GM12878 (cell line): ENCODE data around the gene ATF6B. TPM values are rescaled to one million over a fixed set of nuclear protein-coding genes. Genes with fewer than 3 reads are reported as not detected.

ENCODE experiments used
- ATAC-seq: fragments of 200-7000 bp; cut with Tn5 transposase; 3 replicates; pipeline ENCODE4 v1.9.1; 2020; ENCODE audit warnings: mild to moderate bottlenecking, moderate library complexity
- BruUV-seq: library from RNA; stranded (reverse); fragments of 400-500 nt; replicated peaks from 2 replicates; lab custom pipeline; 2021; lab: Mats Ljungman, UMichigan
- CTCF ChIA-PET: fragments of 300-600 bp; sonication (Branson Sonifier 250); formaldehyde crosslinking; extraction: SDS; loops from one replicate; lab custom pipeline; 2021; ENCODE audit warnings: inconsistent platforms; lab: Yijun Ruan, JAX
- POLR2A ChIA-PET: fragments of 350-600 bp; formaldehyde crosslinking; extraction: SDS; loops from one replicate; lab custom pipeline; 2021; ENCODE audit warnings: inconsistent platforms; lab: Charles Lee
- RAD21 ChIA-PET: fragments of 300-600 bp; sonication (Branson Sonifier 250); formaldehyde crosslinking; loops from one replicate; lab custom pipeline; 2023; ENCODE audit warnings: antibody characterized with exemption; ENCODE audit not compliant: unreplicated experiment; lab: Charles Lee
- SMC1A ChIA-PET: fragments of 300-600 bp; sonication (Branson Sonifier 250); formaldehyde crosslinking; loops from one replicate; lab custom pipeline; 2023; ENCODE audit not compliant: unreplicated experiment, uncharacterized antibody; lab: Charles Lee
- DNase-seq: peaks from one replicate; pipeline ENCODE4 v3.0.0-alpha.2; 2011; ENCODE audit warnings: low read depth, low spot score
- FAIRE-seq: peaks from 3 replicates; lab custom pipeline; 2011; peaks lifted over from hg19 to GRCh38; lab: Jason Lieb, UNC
- H2AFZ ChIP-seq: 2 replicates; pipeline ENCODE4 v1.6.0; 2011; ENCODE audit warnings: low read depth, low read length, control low read depth; ENCODE audit not compliant: control insufficient read depth
- H3K27ac ChIP-seq: 2 replicates; pipeline ENCODE4 v1.5.1; 2011; ENCODE audit warnings: control low read depth; ENCODE audit not compliant: control insufficient read depth, insufficient read depth
- H3K27me3 ChIP-seq, 2 experiments: replicated peaks in 1 of 2; 2 replicates each; pipeline versions ENCODE4 v1.6.0 to v1.6.1; 2011; ENCODE audit warnings: low read length in 1 of 2; ENCODE audit not compliant: control insufficient read depth in 2 of 2, insufficient read depth in 2 of 2
- H3K36me3 ChIP-seq, 2 experiments: 2 replicates each; pipeline ENCODE4 v1.5.1; 2011; ENCODE audit warnings: low read length in 1 of 2; ENCODE audit not compliant: control insufficient read depth in 2 of 2, insufficient read depth in 2 of 2
- H3K4me1 ChIP-seq: 2 replicates; pipeline ENCODE4 v1.6.1; 2011; ENCODE audit warnings: mild to moderate bottlenecking, low read length, moderate library complexity, mixed read lengths; ENCODE audit not compliant: control insufficient read depth, insufficient read depth
- H3K4me2 ChIP-seq: 2 replicates; pipeline ENCODE4 v1.6.0; 2011; ENCODE audit warnings: control low read depth; ENCODE audit not compliant: control insufficient read depth, insufficient read depth
- H3K4me3 ChIP-seq: fragments of 200-600 bp; sonication (generic); 2 replicates; pipeline ENCODE4 v1.5.1; 2016
- H3K79me2 ChIP-seq: 2 replicates; pipeline ENCODE4 v1.6.0; 2011; ENCODE audit warnings: low read length; ENCODE audit not compliant: control insufficient read depth, insufficient read depth
- H3K9ac ChIP-seq: 2 replicates; pipeline ENCODE4 v1.8.0; 2011; ENCODE audit warnings: low read length, control low read depth, mixed read lengths; ENCODE audit not compliant: control insufficient read depth, insufficient read depth
- H3K9me3 ChIP-seq: replicated peaks from 3 replicates; pipeline ENCODE4 v1.5.1; 2011; ENCODE audit warnings: mild to moderate bottlenecking, low read length; ENCODE audit not compliant: control insufficient read depth, insufficient read depth
- H4K20me1 ChIP-seq: 2 replicates; pipeline ENCODE4 v1.6.0; 2011; ENCODE audit not compliant: control insufficient read depth, insufficient read depth
- BRCA1 ChIP-seq: IDR thresholded peaks from 2 replicates; pipeline ENCODE4 v1.6.1; 2011; ENCODE audit warnings: low read depth, low read length, improper control_type of control experiment
- DPF2 ChIP-seq: fragments of 450-650 bp; IDR thresholded peaks from 2 replicates; pipeline ENCODE4 v1.6.1; 2017; ENCODE audit warnings: mild to moderate bottlenecking
- FOXM1 ChIP-seq: IDR thresholded peaks from 2 replicates; pipeline ENCODE4 v1.6.1; 2012; ENCODE audit warnings: low read depth, mild to moderate bottlenecking, inconsistent platforms, low read length, moderate library complexity
- HDAC6 ChIP-seq: fragments of 200-600 bp; sonication (generic); IDR thresholded peaks from one replicate; pipeline ENCODE4 v1.8.0; 2017; ENCODE audit warnings: antibody characterized with exemption; ENCODE audit not compliant: unreplicated experiment
- HDGF ChIP-seq: fragments of 450-650 bp; IDR thresholded peaks from 2 replicates; pipeline ENCODE4 v1.6.1; 2016; ENCODE audit warnings: antibody characterized with exemption
- JUND ChIP-seq: IDR thresholded peaks from 2 replicates; pipeline ENCODE4 v1.6.1; 2012; ENCODE audit warnings: low read depth, mild to moderate bottlenecking, low read length, improper control_type of control experiment, moderate library complexity
- MXI1 ChIP-seq: fragments of 150-350 bp; IDR thresholded peaks from 2 replicates; pipeline ENCODE4 v1.6.1; 2011; ENCODE audit warnings: low read depth, mild to moderate bottlenecking, inconsistent platforms, low read length, improper control_type of control experiment
- POLR2A ChIP-seq: IDR thresholded peaks from 2 replicates; pipeline ENCODE4 v1.6.1; 2011; ENCODE audit warnings: low read depth, mild to moderate bottlenecking, low read length
- RAD21 ChIP-seq: IDR thresholded peaks from 2 replicates; pipeline ENCODE4 v1.6.1; 2011; ENCODE audit warnings: mild to moderate bottlenecking, low read depth, low read length, moderate library complexity; ENCODE audit not compliant: insufficient read depth
- RB1 ChIP-seq: fragments of 450-650 bp; formaldehyde crosslinking; IDR thresholded peaks from 2 replicates; pipeline ENCODE4 v1.6.1; 2017; ENCODE audit warnings: mild to moderate bottlenecking, borderline replicate concordance
- SUZ12 ChIP-seq: fragments of 200-600 bp; sonication (generic); IDR thresholded peaks from one replicate; pipeline ENCODE4 v1.6.1; 2018; ENCODE audit warnings: antibody characterized with exemption, mild to moderate bottlenecking; ENCODE audit not compliant: unreplicated experiment
- TCF12 ChIP-seq: IDR thresholded peaks from 2 replicates; pipeline ENCODE4 v1.6.1; 2011; ENCODE audit warnings: low read depth, mild to moderate bottlenecking, low read length
- YY1 ChIP-seq: IDR thresholded peaks from 2 replicates; pipeline ENCODE4 v1.6.1; 2011; ENCODE audit warnings: low read depth, mild to moderate bottlenecking, low read length
- ZNF24 ChIP-seq: fragments of 450-650 bp; IDR thresholded peaks from 2 replicates; pipeline ENCODE4 v1.6.1; 2017; ENCODE audit warnings: antibody characterized with exemption, mild to moderate bottlenecking
- ZNF274 ChIP-seq: IDR thresholded peaks from one replicate; pipeline ENCODE4 v1.8.0; 2011; ENCODE audit not compliant: insufficient read length, insufficient read depth
- ZSCAN29 ChIP-seq: fragments of 450-650 bp; IDR thresholded peaks from 2 replicates; pipeline ENCODE4 v1.6.1; 2017; ENCODE audit warnings: mild to moderate bottlenecking, moderate library complexity
- WGBS: methylation state at CpG from one replicate; pipeline ENCODE4 v1.1.6; 2016; ENCODE audit warnings: low lambda C conversion rate; ENCODE audit not compliant: insufficient replicate concordance, insufficient coverage; ENCODE audit errors: missing lambda C conversion rate; 5-methylcytosine and 5-hydroxymethylcytosine counted together
- in situ Hi-C: fragments of 300-500 bp; cut with MboI; formaldehyde crosslinking; loops from 9 replicates; pipeline ENCODE4 v1.14.3; 2018; ENCODE audit warnings: mixed read lengths
- intact Hi-C: fragments of 100-400 bp; cut with micrococcal nuclease; formaldehyde crosslinking; loops from one replicate; pipeline ENCODE4 v1.14.2; 2022; ENCODE audit not compliant: unreplicated experiment
- polyA plus RNA-seq, 11 experiments: library from polyadenylated mRNA; depleted of rRNA in 4 of 11; unstranded in 6 of 11; stranded (reverse) in 5 of 11; fragments of >200 nt; fragmentation: Nextera tagmentation in 4 of 11; fragmentation: Illumina TruSeq in 1 of 11; extraction: Ambion mirVana in 4 of 11; extraction: Trizol in 1 of 11; gene quantifications; 1 replicate in 1 of 11; 2 replicates in 10 of 11; pipeline versions ENCODE4 v1.2.1 to v1.2.3, GENCODE V29; 2011 to 2016; ENCODE audit warnings: inconsistent platforms in 2 of 11, missing spikeins in 2 of 11, low read depth in 1 of 11
- total RNA-seq, 4 experiments: library from RNA; depleted of rRNA in 3 of 4; stranded (reverse); fragments of >200 nt in 3 of 4; fragmentation: Illumina TruSeq in 1 of 4; extraction: Trizol in 1 of 4; gene quantifications; 2 replicates each; pipeline versions ENCODE4 v1.2.1 to v1.2.3, GENCODE V29; 2013 to 2021
- TF ChIP-seq, protein P1 (sequence below), 3 experiments: IDR thresholded peaks in 2 of 3; conservative IDR thresholded peaks in 1 of 3; 2 replicates each; pipeline ENCODE4 v1.5.1; 2011; ENCODE audit warnings: low read depth in 3 of 3, low read length in 3 of 3, mild to moderate bottlenecking in 3 of 3, control low read depth in 2 of 3, moderate library complexity in 2 of 3, inconsistent platforms in 1 of 3, mixed read lengths in 1 of 3; ENCODE audit not compliant: control insufficient read depth in 2 of 3, insufficient read depth in 1 of 3; ENCODE audit errors: extremely low read depth in 1 of 3
- TF ChIP-seq, protein P2 (sequence below): fragments of 450-650 bp; IDR thresholded peaks from 2 replicates; pipeline ENCODE4 v1.6.1; 2016; ENCODE audit warnings: mild to moderate bottlenecking
- TF ChIP-seq, protein P3 (sequence below): fragments of 450-650 bp; conservative IDR thresholded peaks from 2 replicates; pipeline ENCODE4 v1.6.1; 2017; ENCODE audit warnings: mild to moderate bottlenecking, moderate library complexity

Gene ATF6B
- total and polyA plus RNA-seq, 10 of the 15 experiments (the other 5 are each of a cell fraction or from before 2014, with no cell fraction given) = 13.6 to 83.9 (median 44.0) TPM

DNA sequence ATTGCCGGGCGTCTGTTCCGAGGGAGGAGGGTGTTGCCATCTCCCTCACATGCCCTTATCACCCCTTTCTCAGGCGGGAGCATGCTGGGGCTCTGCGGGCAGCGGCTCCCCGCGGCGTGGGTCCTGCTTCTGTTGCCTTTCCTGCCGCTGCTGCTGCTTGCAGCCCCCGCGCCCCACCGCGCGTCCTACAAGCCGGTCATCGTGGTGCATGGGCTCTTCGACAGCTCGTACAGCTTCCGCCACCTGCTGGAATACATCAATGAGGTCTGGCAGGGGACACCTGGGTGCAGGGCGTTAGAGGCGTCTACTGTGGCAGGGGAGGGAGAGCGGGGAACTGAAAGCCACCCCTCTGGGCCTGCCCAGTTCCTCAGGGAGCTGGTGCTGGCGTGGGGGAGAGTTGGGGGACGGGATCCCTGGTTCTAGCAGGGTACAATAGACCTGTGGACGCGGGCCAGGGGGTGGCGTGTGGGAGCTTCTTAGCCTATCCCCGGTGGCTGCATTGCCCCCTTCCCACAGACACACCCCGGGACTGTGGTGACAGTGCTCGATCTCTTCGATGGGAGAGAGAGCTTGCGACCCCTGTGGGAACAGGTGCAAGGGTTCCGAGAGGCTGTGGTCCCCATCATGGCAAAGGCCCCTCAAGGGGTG is 26.6 kb upstream of the ATF6B start:
- H3K9ac ChIP-seq = peak overlapping the region; percentile 45
- peak overlapping the region; percentile 85 for H3K4me2 ChIP-seq
- in situ Hi-C loops = no loop called here
- no peaks in the 10 kb centered on the region for H3K9me3 ChIP-seq
- FAIRE-seq (peak; percentile 86), ATAC-seq (peak; percentile 95), DNase-seq (no peak)
- peak overlapping the region; percentile 94 for H3K4me3 ChIP-seq
- H3K79me2 ChIP-seq = no peaks in the 10 kb centered on the region
- H3K36me3 ChIP-seq = no peaks in the 10 kb centered on the region; a peak in 2 of 4 replicates
- ChIA-PET POLR2A (interaction anchor here (0.6 to 1.0 kb wide), 2 partner anchors 26 to 238 kb away, joined by 4 to 7 read pairs; partner anchors contain the start of gene ATF6B), SMC1A (interaction anchor here (0.7 to 1.1 kb wide), 4 partner anchors 22 to 99 kb away, joined by 3 to 5 read pairs (median 4); no protein-coding TSS in a partner anchor), RAD21 (interaction anchor here (0.6 to 1.3 kb wide), 5 partner anchors 23 to 41 kb away, joined by 3 to 5 read pairs (median 4); no protein-coding TSS in a partner anchor), CTCF (interaction anchor here (0.6 to 1.2 kb wide), 9 partner anchors 9 to 1190 kb away, joined by 3 to 7 read pairs (median 5); partner anchors contain the start of genes ATF6B and FKBPL)
- H4K20me1 ChIP-seq = no peaks in the 10 kb centered on the region
- WGBS = 8% methylated on average over 31 of the region's 34 CpGs
- peak overlapping the region; percentile 77 for H2AFZ ChIP-seq
- intact Hi-C loops = loop anchor here (2.0 to 10.0 kb wide), 3 partner anchors 36 to 110 kb away; no protein-coding TSS in a partner anchor
- BruUV-seq = no TSS peak
- H3K4me1 ChIP-seq = peaks cover 3% of the 10 kb centered on the region; the same call in 1 of the 2 replicates
- H3K27me3 ChIP-seq = peaks cover 0 to 8% of the 10 kb centered on the region in 2 experiments; a peak in 3 of 4 replicates
- H3K27ac ChIP-seq = peak overlapping the region; percentile 11; the same call in 1 of the 2 replicates
- TF ChIP-seq HDGF (0 out of 2 replicates have a peak, but pooled peaks have one; percentile 21), POLR2A (peak; percentile 40; the same call in 1 of the 2 replicates), SUZ12 (no peak), TCF12 (peak; percentile 78), JUND (0 out of 2 replicates have a peak, but pooled peaks have one; percentile 26), RAD21 (peak; percentile 71), ZNF274 (no peak), RB1 (0 out of 2 replicates have a peak, but pooled peaks have one; percentile 66), FOXM1 (no peak), BRCA1 (no peak), DPF2 (peak; percentile 26; the same call in 1 of the 2 replicates), HDAC6 (no peak), ZSCAN29 (no peak), YY1 (0 out of 2 replicates have a peak, but pooled peaks have one; percentile 44), MXI1 (peak; percentile 56; the same call in 1 of the 2 replicates), ZNF24 (no peak)
- TF ChIP-seq, protein P1, sequence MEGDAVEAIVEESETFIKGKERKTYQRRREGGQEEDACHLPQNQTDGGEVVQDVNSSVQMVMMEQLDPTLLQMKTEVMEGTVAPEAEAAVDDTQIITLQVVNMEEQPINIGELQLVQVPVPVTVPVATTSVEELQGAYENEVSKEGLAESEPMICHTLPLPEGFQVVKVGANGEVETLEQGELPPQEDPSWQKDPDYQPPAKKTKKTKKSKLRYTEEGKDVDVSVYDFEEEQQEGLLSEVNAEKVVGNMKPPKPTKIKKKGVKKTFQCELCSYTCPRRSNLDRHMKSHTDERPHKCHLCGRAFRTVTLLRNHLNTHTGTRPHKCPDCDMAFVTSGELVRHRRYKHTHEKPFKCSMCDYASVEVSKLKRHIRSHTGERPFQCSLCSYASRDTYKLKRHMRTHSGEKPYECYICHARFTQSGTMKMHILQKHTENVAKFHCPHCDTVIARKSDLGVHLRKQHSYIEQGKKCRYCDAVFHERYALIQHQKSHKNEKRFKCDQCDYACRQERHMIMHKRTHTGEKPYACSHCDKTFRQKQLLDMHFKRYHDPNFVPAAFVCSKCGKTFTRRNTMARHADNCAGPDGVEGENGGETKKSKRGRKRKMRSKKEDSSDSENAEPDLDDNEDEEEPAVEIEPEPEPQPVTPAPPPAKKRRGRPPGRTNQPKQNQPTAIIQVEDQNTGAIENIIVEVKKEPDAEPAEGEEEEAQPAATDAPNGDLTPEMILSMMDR (IDR thresholded peaks at IDR 0.05 in 2 of 3, conservative IDR thresholded peaks at IDR 0.05 in 1 of 3; ENCODE audit: control insufficient read depth in 2 of 3, extremely low read depth in 1 of 3, insufficient read depth in 1 of 3, low read depth in 3 of 3, low read length in 3 of 3) = peak; percentile 53 to 73 (median 65)
- TF ChIP-seq, protein P2, sequence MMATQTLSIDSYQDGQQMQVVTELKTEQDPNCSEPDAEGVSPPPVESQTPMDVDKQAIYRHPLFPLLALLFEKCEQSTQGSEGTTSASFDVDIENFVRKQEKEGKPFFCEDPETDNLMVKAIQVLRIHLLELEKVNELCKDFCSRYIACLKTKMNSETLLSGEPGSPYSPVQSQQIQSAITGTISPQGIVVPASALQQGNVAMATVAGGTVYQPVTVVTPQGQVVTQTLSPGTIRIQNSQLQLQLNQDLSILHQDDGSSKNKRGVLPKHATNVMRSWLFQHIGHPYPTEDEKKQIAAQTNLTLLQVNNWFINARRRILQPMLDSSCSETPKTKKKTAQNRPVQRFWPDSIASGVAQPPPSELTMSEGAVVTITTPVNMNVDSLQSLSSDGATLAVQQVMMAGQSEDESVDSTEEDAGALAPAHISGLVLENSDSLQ = peak; percentile 31; the same call in 1 of the 2 replicates
- TF ChIP-seq, protein P3, sequence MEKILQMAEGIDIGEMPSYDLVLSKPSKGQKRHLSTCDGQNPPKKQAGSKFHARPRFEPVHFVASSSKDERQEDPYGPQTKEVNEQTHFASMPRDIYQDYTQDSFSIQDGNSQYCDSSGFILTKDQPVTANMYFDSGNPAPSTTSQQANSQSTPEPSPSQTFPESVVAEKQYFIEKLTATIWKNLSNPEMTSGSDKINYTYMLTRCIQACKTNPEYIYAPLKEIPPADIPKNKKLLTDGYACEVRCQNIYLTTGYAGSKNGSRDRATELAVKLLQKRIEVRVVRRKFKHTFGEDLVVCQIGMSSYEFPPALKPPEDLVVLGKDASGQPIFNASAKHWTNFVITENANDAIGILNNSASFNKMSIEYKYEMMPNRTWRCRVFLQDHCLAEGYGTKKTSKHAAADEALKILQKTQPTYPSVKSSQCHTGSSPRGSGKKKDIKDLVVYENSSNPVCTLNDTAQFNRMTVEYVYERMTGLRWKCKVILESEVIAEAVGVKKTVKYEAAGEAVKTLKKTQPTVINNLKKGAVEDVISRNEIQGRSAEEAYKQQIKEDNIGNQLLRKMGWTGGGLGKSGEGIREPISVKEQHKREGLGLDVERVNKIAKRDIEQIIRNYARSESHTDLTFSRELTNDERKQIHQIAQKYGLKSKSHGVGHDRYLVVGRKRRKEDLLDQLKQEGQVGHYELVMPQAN = peak; percentile 56; the same call in 1 of the 2 replicates
